ENCODE measurements around the gene MADCAM1.

MADCAM1 gene

GRCh38 chr19:458091-459042 is 37.9 kb upstream of the MADCAM1 start:
- H3K27me3 ChIP-seq (replicated peaks; ENCODE audit: control insufficient read depth, insufficient read depth, low read length), result no peaks in the 10 kb centered on the region
- H3K4me3 ChIP-seq (replicated peaks; ENCODE audit: low read depth, low read length), result no peak overlapping the region
- no peaks in the 10 kb centered on the region for H3K36me3 ChIP-seq (ENCODE audit: control insufficient read depth, insufficient read depth, low read length)
- TF ChIP-seq CTCF (IDR thresholded peaks at IDR 0.05; ENCODE audit: insufficient read depth, low read length, poor library complexity, severe bottlenecking), result no peak
- no peak for DNase-seq (ENCODE audit: extremely low read depth, insufficient read length)

GRCh38 chr19:459724-460511 is 36.4 kb upstream of the MADCAM1 start:
- TF ChIP-seq CTCF (IDR thresholded peaks at IDR 0.05; ENCODE audit: insufficient read depth, low read length, poor library complexity, severe bottlenecking), result no peak
- Histone ChIP-seq H3K36me3 (ENCODE audit: control insufficient read depth, insufficient read depth, low read length) (no peaks in the 10 kb centered on the region), H3K4me3 (replicated peaks; ENCODE audit: low read depth, low read length) (no peak overlapping the region), H3K27me3 (replicated peaks; ENCODE audit: control insufficient read depth, insufficient read depth, low read length) (no peaks in the 10 kb centered on the region)
- no peak for DNase-seq (ENCODE audit: extremely low read depth, insufficient read length)

- TF ChIP-seq CTCF (IDR thresholded peaks at IDR 0.05; ENCODE audit: insufficient read depth, low read length, poor library complexity, severe bottlenecking), result no peak
- DNase-seq (ENCODE audit: extremely low read depth, insufficient read length), result no peak
- no peak within 1 kb of the TSS for H3K4me3 ChIP-seq (replicated peaks; ENCODE audit: low read depth, low read length)
- no peaks in the 10 kb centered on the region for H3K27me3 ChIP-seq (replicated peaks; ENCODE audit: control insufficient read depth, insufficient read depth, low read length)
- no peaks in the 10 kb centered on the region for H3K36me3 ChIP-seq (ENCODE audit: control insufficient read depth, insufficient read depth, low read length)
Observed at GRCh38 chr19:460877-461720, 35.2 kb upstream of the MADCAM1 start, which contains the start of gene SHC2. SHC2 (minus strand) TSS chr19:461033; CDS start chr19:460996, 37 bp downstream.

- no peak for DNase-seq (ENCODE audit: extremely low read depth, insufficient read length)
- H3K36me3 ChIP-seq (ENCODE audit: control insufficient read depth, insufficient read depth, low read length), result no peaks in the 10 kb centered on the region
- no peaks in the 10 kb centered on the region for H3K27me3 ChIP-seq (replicated peaks; ENCODE audit: control insufficient read depth, insufficient read depth, low read length)
- TF ChIP-seq CTCF (IDR thresholded peaks at IDR 0.05; ENCODE audit: insufficient read depth, low read length, poor library complexity, severe bottlenecking), result no peak
- no peak overlapping the region for H3K4me3 ChIP-seq (replicated peaks; ENCODE audit: low read depth, low read length)
Observed at GRCh38 chr19:461721-462551, 34.4 kb upstream of the MADCAM1 start.
